ACHN (cell line): Measurements from ENCODE around the gene LIMK1.

ENCODE experiments used
- DNase-seq: peaks from one replicate; pipeline ENCODE4 v3.0.0-alpha.2; 2015
- in situ Hi-C: cut with HindIII; loops from 2 replicates; pipeline ENCODE4 v1.10.0; 2017; ENCODE audit warnings: low sequenced_read_pairs, low pct_ligation_motif_present, low pct_unique_long_range_greater_than_20kb

LIMK1 gene

GRCh38 chr7:74052628-74053027 is 31.0 kb upstream of the LIMK1 start:
- in situ Hi-C loops = no loop called here
- DNase-seq = no peak

GRCh38 chr7:74053589-74054186 is 29.9 kb upstream of the LIMK1 start:
- DNase-seq = no peak
- in situ Hi-C loops = no loop called here

GRCh38 chr7:74056096-74056915 is 27.3 kb upstream of the LIMK1 start:
- no peak for DNase-seq

GRCh38 chr7:74057216-74057925 is 26.2 kb upstream of the LIMK1 start:
- no peak for DNase-seq
- in situ Hi-C loops = no loop called here

More at GRCh38 chr7:74056096-74056915, 27.3 kb upstream of the LIMK1 start:
- in situ Hi-C loops = no loop called here

- DNase-seq = no peak
- in situ Hi-C loops = no loop called here
Measured at GRCh38 chr7:74057987-74058386, 25.6 kb upstream of the LIMK1 start.

GRCh38 chr7:74058486-74058885 is 25.1 kb upstream of the LIMK1 start:
- in situ Hi-C loops = no loop called here
- DNase-seq = no peak

- in situ Hi-C loops = no loop called here
- DNase-seq = no peak
Measured at GRCh38 chr7:74059037-74059436, 24.6 kb upstream of the LIMK1 start.

GRCh38 chr7:74059681-74060588 is 23.7 kb upstream of the LIMK1 start:
- in situ Hi-C loops = loop anchor here (10.0 kb wide), 1 partner anchor 115 kb away; the partner anchor contains the start of gene EIF4H
- peak; percentile 60 for DNase-seq

- DNase-seq = peak; percentile 98
- in situ Hi-C loops = loop anchor here (10.0 kb wide), 1 partner anchor 113 kb away; the partner anchor contains the start of gene EIF4H
Measured at GRCh38 chr7:74061840-74062539, 21.6 kb upstream of the LIMK1 start.

GRCh38 chr7:74063223-74063641 is 20.4 kb upstream of the LIMK1 start:
- DNase-seq = no peak
- in situ Hi-C loops = loop anchor here (10.0 kb wide), 1 partner anchor 112 kb away; the partner anchor contains the start of gene EIF4H

- no peak for DNase-seq
- in situ Hi-C loops = loop anchor here (10.0 kb wide), 1 partner anchor 111 kb away; the partner anchor contains the start of gene EIF4H
Measured at GRCh38 chr7:74063646-74064045, 20.0 kb upstream of the LIMK1 start.

GRCh38 chr7:74064696-74065095 is 18.9 kb upstream of the LIMK1 start:
- no peak for DNase-seq
- in situ Hi-C loops = loop anchor here (10.0 kb wide), 1 partner anchor 110 kb away; the partner anchor contains the start of gene EIF4H

- in situ Hi-C loops = loop anchor here (10.0 kb wide), 1 partner anchor 108 kb away; the partner anchor contains the start of gene EIF4H
- no peak for DNase-seq
Measured at GRCh38 chr7:74066626-74067025, 17.0 kb upstream of the LIMK1 start.

GRCh38 chr7:74068378-74069085 is 15.1 kb upstream of the LIMK1 start:
- in situ Hi-C loops = loop anchor here (10.0 kb wide), 1 partner anchor 106 kb away; the partner anchor contains the start of gene EIF4H
- no peak for DNase-seq

GRCh38 chr7:74069086-74069541 is 14.5 kb upstream of the LIMK1 start:
- DNase-seq = no peak
- in situ Hi-C loops = loop anchor here (10.0 kb wide), 1 partner anchor 106 kb away; the partner anchor contains the start of gene EIF4H

GRCh38 chr7:74069790-74070618 is 13.6 kb upstream of the LIMK1 start:
- DNase-seq = no peak
- in situ Hi-C loops = loop anchor here (10.0 kb wide), 1 partner anchor 105 kb away; the partner anchor contains the start of gene EIF4H
